Subcutaneous adipose tissue (tissue), 4 donors: ENCODE data around the gene TRH. TPM values are rescaled to one million over a fixed set of nuclear protein-coding genes. Genes with fewer than 3 reads are reported as not detected.

Experiments
- CTCF ChIP-seq: fragments of 450-650 bp; IDR thresholded peaks from one replicate; pipeline ENCODE4 v1.5.1; 2016; ENCODE audit warnings: low read depth, mild to moderate bottlenecking, control low read depth, antibody characterized with exemption, moderate library complexity
- total RNA-seq, 4 donors: library from RNA; depleted of rRNA; stranded (reverse); fragments of >200 nt; gene quantifications; one replicate each; pipeline ENCODE4 v1.1.0, GENCODE V29; 2016

The TRH gene
- total RNA-seq, 4 donors from 2014 or later, result not detected

- TF ChIP-seq CTCF, result no peak
Measured at GRCh38 chr3:129965937-129966336, 8.6 kb upstream of the TRH start.

GRCh38 chr3:129966876-129967275 is 7.6 kb upstream of the TRH start:
- no peak for TF ChIP-seq CTCF

GRCh38 chr3:129967761-129968160 is 6.8 kb upstream of the TRH start:
- no peak for TF ChIP-seq CTCF

- no peak for TF ChIP-seq CTCF
Measured at GRCh38 chr3:129971351-129972052, 3.0 kb upstream of the TRH start.

- no peak for TF ChIP-seq CTCF
Measured at GRCh38 chr3:129972301-129972700, 2.2 kb upstream of the TRH start.

- TF ChIP-seq CTCF, result no peak
Measured at GRCh38 chr3:129973853-129974563, 512 bp upstream of the TRH start.

- TF ChIP-seq CTCF, result no peak
Measured at GRCh38 chr3:129974833-129975704, 549 bp downstream of the TRH start.
